ENCODE data around the gene C1orf21. TPM values are rescaled to one million over a fixed set of nuclear protein-coding genes. Genes with fewer than 3 reads are reported as not detected.

The C1orf21 gene
- total RNA-seq, 1 donor from 2014 or later, result 16.7 TPM

- Histone ChIP-seq H3K27me3 (ENCODE audit: control insufficient read depth in 3 of 3, insufficient read depth in 3 of 3, low read length in 3 of 3) (no peaks in the 10 kb centered on the region), H3K4me1 (ENCODE audit: control insufficient read depth in 3 of 3, insufficient read depth in 3 of 3, low read length in 3 of 3) (peaks cover 24 to 51% (median 47%) of the 10 kb centered on the region in 3 donors), H3K9ac (ENCODE audit: low read depth in 1 of 3, low read length in 3 of 3) (no peak overlapping the region), H3K27ac (ENCODE audit: low read depth, low read length) (peak overlapping the region; percentile 21), H3K9me3 (ENCODE audit: control insufficient read depth in 3 of 3, low read length in 3 of 3) (no peaks in the 10 kb centered on the region), H3K4me3 (ENCODE audit: low read length in 3 of 3) (no peak overlapping the region), H3K36me3 (ENCODE audit: control insufficient read depth in 3 of 3, insufficient read depth in 3 of 3, low read length in 3 of 3) (no peaks in the 10 kb centered on the region)
Measured at GRCh38 chr1:184392779-184393522, 6.1 kb downstream of the C1orf21 start.

GRCh38 chr1:184393962-184394361, 7.1 kb downstream of the C1orf21 start:
- H3K4me1 ChIP-seq (ENCODE audit: control insufficient read depth in 3 of 3, insufficient read depth in 3 of 3, low read length in 3 of 3), result peaks cover 24 to 47% (median 46%) of the 10 kb centered on the region in 3 donors
- no peak overlapping the region for H3K9ac ChIP-seq (ENCODE audit: low read depth in 1 of 3, low read length in 3 of 3)
- H3K36me3 ChIP-seq (ENCODE audit: control insufficient read depth in 3 of 3, insufficient read depth in 3 of 3, low read length in 3 of 3), result no peaks in the 10 kb centered on the region
- H3K9me3 ChIP-seq (ENCODE audit: control insufficient read depth in 3 of 3, low read length in 3 of 3), result no peaks in the 10 kb centered on the region
- no peak overlapping the region for H3K4me3 ChIP-seq (ENCODE audit: low read length in 3 of 3)
- H3K27ac ChIP-seq (ENCODE audit: low read depth, low read length), result peak overlapping the region; percentile 21
- H3K27me3 ChIP-seq (ENCODE audit: control insufficient read depth in 3 of 3, insufficient read depth in 3 of 3, low read length in 3 of 3), result no peaks in the 10 kb centered on the region

GRCh38 chr1:184395370-184395769, 8.5 kb downstream of the C1orf21 start:
- no peaks in the 10 kb centered on the region for H3K36me3 ChIP-seq (ENCODE audit: control insufficient read depth in 3 of 3, insufficient read depth in 3 of 3, low read length in 3 of 3)
- H3K9ac ChIP-seq (ENCODE audit: low read depth in 1 of 3, low read length in 3 of 3), result no peak overlapping the region
- no peaks in the 10 kb centered on the region for H3K9me3 ChIP-seq (ENCODE audit: control insufficient read depth in 3 of 3, low read length in 3 of 3)
- no peak overlapping the region for H3K27ac ChIP-seq (ENCODE audit: low read depth, low read length)
- no peak overlapping the region for H3K4me3 ChIP-seq (ENCODE audit: low read length in 3 of 3)
- no peaks in the 10 kb centered on the region for H3K27me3 ChIP-seq (ENCODE audit: control insufficient read depth in 3 of 3, insufficient read depth in 3 of 3, low read length in 3 of 3)
- peaks cover 19 to 43% (median 36%) of the 10 kb centered on the region in 3 donors for H3K4me1 ChIP-seq (ENCODE audit: control insufficient read depth in 3 of 3, insufficient read depth in 3 of 3, low read length in 3 of 3)

DNA sequence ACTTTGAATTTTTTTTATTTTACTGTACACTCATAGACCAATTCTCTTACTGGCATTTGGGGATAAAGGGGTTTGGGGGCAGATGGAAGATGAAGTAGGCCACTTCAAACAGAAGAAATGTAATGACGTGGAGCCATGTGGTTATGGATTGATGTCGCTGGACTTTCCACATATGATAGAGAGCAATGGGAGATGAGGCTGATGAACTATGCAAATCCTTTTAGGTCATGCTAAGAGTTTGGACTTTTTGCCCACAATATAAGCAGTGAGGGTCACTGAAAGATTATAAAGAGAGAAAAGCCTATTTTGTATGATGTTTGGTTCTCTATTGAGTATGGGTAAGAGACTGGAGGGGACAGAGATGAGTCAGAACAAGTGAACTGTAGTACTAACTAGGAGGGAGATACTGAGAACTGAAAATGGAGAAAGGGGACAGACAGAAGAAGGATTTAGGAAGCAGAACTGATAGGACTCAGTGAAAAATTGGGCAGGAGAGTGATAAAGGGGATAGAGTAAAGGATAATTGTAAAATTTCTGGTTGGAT, 9.2 kb downstream of the C1orf21 start:
- Histone ChIP-seq H3K4me1 (ENCODE audit: control insufficient read depth in 3 of 3, insufficient read depth in 3 of 3, low read length in 3 of 3) (peaks cover 19 to 37% (median 32%) of the 10 kb centered on the region in 3 donors), H3K36me3 (ENCODE audit: control insufficient read depth in 3 of 3, insufficient read depth in 3 of 3, low read length in 3 of 3) (no peaks in the 10 kb centered on the region), H3K9me3 (ENCODE audit: control insufficient read depth in 3 of 3, low read length in 3 of 3) (no peaks in the 10 kb centered on the region), H3K9ac (ENCODE audit: low read depth in 1 of 3, low read length in 3 of 3) (no peak overlapping the region), H3K27me3 (ENCODE audit: control insufficient read depth in 3 of 3, insufficient read depth in 3 of 3, low read length in 3 of 3) (no peaks in the 10 kb centered on the region), H3K27ac (ENCODE audit: low read depth, low read length) (no peak overlapping the region), H3K4me3 (ENCODE audit: low read length in 3 of 3) (no peak overlapping the region)

- no peaks in the 10 kb centered on the region for H3K9me3 ChIP-seq (ENCODE audit: control insufficient read depth in 3 of 3, low read length in 3 of 3)
- H3K36me3 ChIP-seq (ENCODE audit: control insufficient read depth in 3 of 3, insufficient read depth in 3 of 3, low read length in 3 of 3), result no peaks in the 10 kb centered on the region
- H3K4me1 ChIP-seq (ENCODE audit: control insufficient read depth in 3 of 3, insufficient read depth in 3 of 3, low read length in 3 of 3), result peaks cover 6 to 22% (median 15%) of the 10 kb centered on the region in 3 donors
- no peak overlapping the region for H3K9ac ChIP-seq (ENCODE audit: low read depth in 1 of 3, low read length in 3 of 3)
- no peaks in the 10 kb centered on the region for H3K27me3 ChIP-seq (ENCODE audit: control insufficient read depth in 3 of 3, insufficient read depth in 3 of 3, low read length in 3 of 3)
- H3K4me3 ChIP-seq (ENCODE audit: low read length in 3 of 3), result no peak overlapping the region
- H3K27ac ChIP-seq (ENCODE audit: low read depth, low read length), result no peak overlapping the region
Measured at GRCh38 chr1:184399192-184399847, 12.5 kb downstream of the C1orf21 start.

DNA sequence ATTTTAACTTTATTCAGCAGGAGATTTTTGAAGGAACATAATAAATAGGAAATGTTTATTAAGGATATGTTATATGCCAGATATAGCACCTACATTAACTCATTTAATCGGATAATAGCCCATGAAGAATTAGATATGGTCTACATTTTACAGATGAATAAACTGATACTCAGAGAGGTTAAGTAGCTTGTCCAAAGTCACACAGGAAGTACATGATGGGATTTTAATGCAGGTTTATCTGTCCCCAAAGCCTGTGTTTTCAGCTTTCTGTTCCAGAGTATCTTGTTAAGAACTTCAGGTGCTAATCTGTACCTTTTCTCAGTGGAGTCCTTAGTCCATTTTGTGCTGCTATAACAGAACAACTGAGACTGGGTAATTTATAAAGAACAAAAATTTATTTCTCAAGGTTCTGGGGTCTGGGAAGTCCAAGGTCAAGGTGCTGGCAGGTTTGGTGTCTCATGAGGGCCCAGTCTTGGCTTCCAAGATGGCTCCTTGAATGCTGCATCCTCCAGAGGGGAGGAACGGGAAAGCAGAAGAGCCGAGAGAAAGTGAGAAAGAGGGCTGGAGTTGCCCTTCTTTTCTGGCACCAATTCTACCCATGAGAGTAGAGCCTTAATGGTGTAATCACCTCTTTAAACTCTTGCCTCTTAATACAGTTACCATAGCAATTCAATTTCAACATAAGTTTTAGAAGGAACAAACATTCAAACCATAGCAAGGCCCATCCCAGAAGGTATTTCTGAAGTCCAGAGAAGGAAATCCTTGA, 17.3 kb downstream of the C1orf21 start:
- Histone ChIP-seq H3K27me3 (ENCODE audit: control insufficient read depth in 3 of 3, insufficient read depth in 3 of 3, low read length in 3 of 3) (no peaks in the 10 kb centered on the region), H3K36me3 (ENCODE audit: control insufficient read depth in 3 of 3, insufficient read depth in 3 of 3, low read length in 3 of 3) (no peaks in the 10 kb centered on the region), H3K9ac (ENCODE audit: low read depth in 1 of 3, low read length in 3 of 3) (no peak overlapping the region), H3K4me1 (ENCODE audit: control insufficient read depth in 3 of 3, insufficient read depth in 3 of 3, low read length in 3 of 3) (peaks cover 33 to 50% (median 37%) of the 10 kb centered on the region in 3 donors), H3K4me3 (ENCODE audit: low read length in 3 of 3) (no peak overlapping the region), H3K9me3 (ENCODE audit: control insufficient read depth in 3 of 3, low read length in 3 of 3) (no peaks in the 10 kb centered on the region), H3K27ac (ENCODE audit: low read depth, low read length) (no peak overlapping the region)

- H3K4me1 ChIP-seq (ENCODE audit: control insufficient read depth in 3 of 3, insufficient read depth in 3 of 3, low read length in 3 of 3), result peaks cover 33 to 50% (median 37%) of the 10 kb centered on the region in 3 donors
Measured at GRCh38 chr1:184404727-184405027, 17.8 kb downstream of the C1orf21 start.

DNA sequence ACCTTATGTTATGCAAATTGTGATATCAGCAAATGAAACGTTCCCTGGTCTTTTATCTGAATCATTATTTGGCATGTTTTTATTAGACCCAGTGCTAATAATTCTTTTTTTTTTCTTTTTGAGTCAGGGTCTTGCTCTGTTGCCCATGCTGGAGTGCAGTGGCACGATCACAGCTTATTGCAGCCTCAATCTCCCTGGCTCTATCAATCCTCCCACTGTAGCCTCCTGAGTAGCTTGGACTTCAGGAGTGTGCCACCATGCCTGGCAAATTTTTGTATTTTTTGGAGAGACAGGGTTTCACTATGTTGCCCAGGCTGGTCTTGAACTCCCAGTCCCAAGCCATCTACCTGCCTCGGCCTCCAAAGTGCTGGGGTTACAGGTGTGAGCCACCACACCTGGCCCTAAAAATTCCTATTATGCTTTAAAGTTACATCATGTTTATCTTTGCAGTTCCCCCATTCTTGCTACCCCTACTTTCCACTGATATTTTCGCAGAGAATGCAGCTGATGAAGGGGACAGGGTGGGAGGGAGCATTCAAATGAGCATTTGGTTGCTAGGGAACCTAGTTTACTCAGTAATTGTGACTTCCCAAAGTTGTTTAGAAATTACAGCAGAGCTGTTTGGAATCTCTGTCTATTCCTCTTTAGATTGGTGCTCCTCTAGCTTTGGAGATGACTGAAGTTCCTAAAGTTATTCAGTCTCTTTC, 18.4 kb downstream of the C1orf21 start:
- no peaks in the 10 kb centered on the region for H3K36me3 ChIP-seq (ENCODE audit: control insufficient read depth in 3 of 3, insufficient read depth in 3 of 3, low read length in 3 of 3)
- no peak overlapping the region for H3K4me3 ChIP-seq (ENCODE audit: low read length in 3 of 3)
- no peaks in the 10 kb centered on the region for H3K27me3 ChIP-seq (ENCODE audit: control insufficient read depth in 3 of 3, insufficient read depth in 3 of 3, low read length in 3 of 3)
- no peaks in the 10 kb centered on the region for H3K9me3 ChIP-seq (ENCODE audit: control insufficient read depth in 3 of 3, low read length in 3 of 3)
- no peak overlapping the region for H3K9ac ChIP-seq (ENCODE audit: low read depth in 1 of 3, low read length in 3 of 3)
- H3K27ac ChIP-seq (ENCODE audit: low read depth, low read length), result no peak overlapping the region
- peaks cover 33 to 51% (median 38%) of the 10 kb centered on the region in 3 donors for H3K4me1 ChIP-seq (ENCODE audit: control insufficient read depth in 3 of 3, insufficient read depth in 3 of 3, low read length in 3 of 3)

More at GRCh38 chr1:184404727-184405027, 17.8 kb downstream of the C1orf21 start:
- H3K9ac ChIP-seq (ENCODE audit: low read depth in 1 of 3, low read length in 3 of 3), result no peak overlapping the region
- H3K4me3 ChIP-seq (ENCODE audit: low read length in 3 of 3), result no peak overlapping the region
- H3K27me3 ChIP-seq (ENCODE audit: control insufficient read depth in 3 of 3, insufficient read depth in 3 of 3, low read length in 3 of 3), result no peaks in the 10 kb centered on the region
- H3K27ac ChIP-seq (ENCODE audit: low read depth, low read length), result no peak overlapping the region
- H3K36me3 ChIP-seq (ENCODE audit: control insufficient read depth in 3 of 3, insufficient read depth in 3 of 3, low read length in 3 of 3), result no peaks in the 10 kb centered on the region
- no peaks in the 10 kb centered on the region for H3K9me3 ChIP-seq (ENCODE audit: control insufficient read depth in 3 of 3, low read length in 3 of 3)

DNA sequence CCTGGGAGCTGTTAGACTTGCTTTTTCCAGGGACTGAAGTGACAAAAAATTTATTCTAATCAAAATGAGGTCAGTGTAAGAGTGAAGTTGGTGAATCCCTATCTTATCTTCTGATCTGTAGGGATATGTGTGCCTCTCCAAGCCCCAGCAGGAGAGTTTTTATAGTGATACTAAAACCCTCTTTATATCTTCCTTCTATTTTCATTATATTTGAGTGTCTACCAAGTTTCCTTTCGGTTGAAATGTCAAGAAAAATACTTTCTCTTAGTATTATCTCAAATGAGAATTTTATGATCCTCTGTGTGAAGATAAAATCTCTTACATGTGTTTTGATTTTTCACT, 18.9 kb downstream of the C1orf21 start:
- no peak overlapping the region for H3K9ac ChIP-seq (ENCODE audit: low read depth in 1 of 3, low read length in 3 of 3)
- no peaks in the 10 kb centered on the region for H3K9me3 ChIP-seq (ENCODE audit: control insufficient read depth in 3 of 3, low read length in 3 of 3)
- H3K4me1 ChIP-seq (ENCODE audit: control insufficient read depth in 3 of 3, insufficient read depth in 3 of 3, low read length in 3 of 3), result peaks cover 33 to 51% (median 38%) of the 10 kb centered on the region in 3 donors
- no peak overlapping the region for H3K27ac ChIP-seq (ENCODE audit: low read depth, low read length)
- no peaks in the 10 kb centered on the region for H3K27me3 ChIP-seq (ENCODE audit: control insufficient read depth in 3 of 3, insufficient read depth in 3 of 3, low read length in 3 of 3)
- H3K4me3 ChIP-seq (ENCODE audit: low read length in 3 of 3), result no peak overlapping the region
- no peaks in the 10 kb centered on the region for H3K36me3 ChIP-seq (ENCODE audit: control insufficient read depth in 3 of 3, insufficient read depth in 3 of 3, low read length in 3 of 3)
